CMK (cell line): ENCODE results near the gene PUM2.

Source experiments
- DNase-seq: peaks from one replicate; pipeline ENCODE4 v3.0.0-alpha.2; 2010; ENCODE audit warnings: low read depth

PUM2 gene

DNA sequence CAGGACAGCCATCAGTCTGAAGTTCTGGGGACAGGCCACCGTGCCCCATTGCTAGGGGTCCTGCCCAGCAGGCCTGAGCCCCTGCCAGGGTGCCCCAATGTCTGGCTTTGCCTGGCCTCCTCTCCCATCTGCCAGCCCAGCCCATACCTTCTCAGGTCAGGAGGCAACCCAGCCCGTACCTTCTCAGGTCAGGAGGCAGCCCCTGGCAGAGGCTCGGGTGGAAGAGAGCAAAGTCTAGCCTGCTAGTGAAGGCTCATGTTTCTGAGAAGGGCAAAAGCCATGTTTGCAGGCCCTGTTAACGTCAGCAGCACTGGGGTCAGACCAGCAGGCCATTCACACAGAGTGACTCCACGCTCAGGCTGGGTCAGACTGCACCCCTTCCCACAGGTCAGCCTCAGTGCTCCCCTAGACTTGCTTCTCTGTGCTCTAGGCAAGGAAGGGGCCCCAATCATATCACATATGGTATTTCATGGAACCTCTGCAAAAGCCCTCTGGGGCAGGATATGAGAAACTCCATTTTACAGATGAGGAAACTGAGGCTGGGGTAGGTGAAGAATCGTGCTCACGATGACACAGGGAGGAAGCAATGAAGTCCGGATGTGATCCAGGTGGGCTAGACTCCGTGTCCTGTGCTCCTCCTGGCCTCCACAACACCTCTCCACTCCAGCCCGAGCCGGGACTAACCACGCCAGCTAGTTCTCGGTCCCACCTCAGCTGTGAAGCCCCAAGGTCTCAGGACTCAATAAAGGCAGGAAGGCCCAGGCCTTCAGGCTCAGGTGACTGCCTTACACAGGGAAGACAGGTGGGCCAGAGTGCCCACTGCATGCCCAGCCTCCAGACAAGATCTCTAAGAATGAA, 135.2 kb downstream of the PUM2 start:
- DNase-seq, result no peak

DNA sequence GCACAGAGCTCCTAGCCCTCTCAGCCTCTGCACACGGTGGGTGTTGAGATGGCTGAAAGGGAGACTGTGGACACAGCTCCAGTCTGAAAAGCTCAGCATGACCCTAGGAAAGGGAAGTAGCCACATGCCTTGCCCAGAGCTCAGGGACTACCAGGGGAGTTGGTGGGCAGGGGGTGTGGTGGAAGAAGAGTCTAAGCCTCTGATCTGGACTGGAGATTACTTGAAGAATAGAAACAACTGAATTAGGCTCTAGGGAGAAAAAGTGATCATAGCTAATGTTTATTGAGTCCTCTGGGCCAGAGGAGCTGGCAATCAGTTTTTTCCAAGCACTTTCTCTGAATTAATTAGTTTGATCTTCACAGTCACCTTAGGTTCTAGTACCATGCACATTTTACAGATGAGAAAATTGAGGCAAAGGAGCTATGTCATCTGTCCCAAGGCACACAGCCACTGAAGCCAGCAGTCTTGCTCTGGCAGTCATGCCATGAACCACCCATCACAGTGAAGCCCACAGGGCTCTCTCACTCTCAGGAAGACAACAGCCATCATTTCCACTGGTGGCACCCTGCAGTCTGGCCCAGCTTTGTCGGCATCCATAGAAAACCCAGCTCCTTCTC, 136.0 kb downstream of the PUM2 start:
- no peak for DNase-seq

DNA sequence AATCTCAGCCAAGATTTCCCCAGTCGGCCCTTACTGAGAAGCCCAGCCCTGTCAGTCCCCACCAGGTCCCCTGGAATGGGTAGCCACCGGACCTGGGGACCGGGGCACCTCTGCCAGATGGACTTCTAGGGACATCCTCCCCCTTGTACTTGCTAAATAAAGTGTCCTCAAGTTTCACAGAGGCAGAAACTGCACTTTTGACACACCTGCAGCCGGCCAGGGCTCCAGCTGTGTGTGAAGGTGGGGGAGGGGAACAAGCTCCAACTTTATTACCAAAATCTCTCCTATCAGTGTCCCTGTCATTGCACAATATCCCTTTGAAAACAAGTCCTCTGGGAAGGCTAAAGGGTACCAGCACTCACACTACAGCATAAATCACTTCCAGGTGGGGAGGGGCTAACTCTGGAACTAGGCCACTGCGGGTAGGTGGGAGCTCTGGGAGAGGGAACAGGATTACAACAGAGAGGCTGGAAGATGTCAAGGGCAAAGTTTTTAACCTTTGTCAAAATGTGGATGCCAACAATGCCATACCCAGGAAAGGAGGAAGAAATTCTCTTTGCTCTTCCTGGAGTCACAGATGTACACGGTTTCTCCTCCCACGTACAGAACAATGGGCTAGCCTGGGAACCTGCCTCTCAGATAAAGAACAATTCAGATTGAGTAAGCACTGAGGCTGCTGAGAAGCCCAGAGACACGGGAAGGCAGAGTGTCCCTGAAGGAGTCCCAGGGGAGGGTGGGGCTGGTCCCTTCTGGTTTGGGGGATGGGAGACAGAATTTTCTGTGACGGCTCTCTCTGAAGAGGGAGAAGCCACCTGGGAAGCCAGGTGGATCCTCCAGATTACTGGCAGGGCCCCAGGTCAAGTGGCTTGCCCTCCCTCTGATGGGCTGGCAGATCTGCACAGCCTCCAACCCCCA, 136.7 kb downstream of the PUM2 start:
- no peak for DNase-seq

DNA sequence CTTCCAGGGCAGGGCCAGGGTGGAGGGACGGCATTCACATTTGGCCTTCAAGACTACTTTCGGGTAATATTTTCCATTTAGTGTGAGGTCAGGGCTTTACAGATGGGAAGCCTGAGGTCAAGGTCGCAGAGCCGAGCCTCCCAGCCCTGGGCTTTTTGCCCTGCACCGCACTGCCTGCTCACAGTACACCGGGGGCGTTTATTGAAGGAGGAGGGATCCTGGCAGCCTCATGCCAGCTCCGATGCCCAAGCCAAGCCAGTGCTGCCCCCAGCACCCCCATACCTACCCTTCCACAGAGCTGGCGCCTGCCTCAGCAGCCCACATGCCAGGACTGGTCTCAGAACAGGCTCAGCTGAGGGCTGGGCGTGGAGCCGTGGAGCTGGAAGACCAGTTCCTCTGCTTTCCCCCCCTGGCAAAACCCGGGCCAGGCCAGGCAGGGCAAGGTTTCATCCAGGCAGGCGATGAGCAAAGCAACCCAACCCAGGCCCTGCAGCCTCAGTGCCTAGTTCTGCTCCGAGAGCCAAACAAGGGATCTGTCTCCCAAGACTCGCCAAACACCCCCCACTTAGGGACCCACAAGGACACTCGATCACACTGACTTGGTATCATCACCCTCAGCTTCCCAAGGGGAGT, 137.7 kb downstream of the PUM2 start:
- DNase-seq, result no peak

DNA sequence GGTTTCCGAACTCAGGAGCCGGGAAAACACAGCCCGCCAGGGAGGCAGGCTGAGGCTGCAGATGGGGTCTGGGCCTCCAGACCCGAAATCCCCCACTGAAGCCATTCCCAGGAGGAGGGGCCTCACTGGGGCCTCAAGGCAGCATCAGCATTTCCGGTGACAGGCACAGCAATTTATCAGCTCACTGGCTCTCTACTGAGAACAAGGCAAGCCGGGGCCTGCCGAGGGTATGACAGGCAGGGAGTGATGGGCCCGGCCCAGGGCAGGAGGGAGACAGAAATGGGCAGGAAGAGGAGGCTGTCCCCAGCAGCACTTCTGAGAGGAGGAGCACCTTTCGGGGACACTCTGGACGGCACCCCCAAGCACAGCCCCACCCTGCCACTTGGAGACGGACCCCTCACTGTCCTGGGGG, 138.2 kb downstream of the PUM2 start:
- DNase-seq, result no peak

DNA sequence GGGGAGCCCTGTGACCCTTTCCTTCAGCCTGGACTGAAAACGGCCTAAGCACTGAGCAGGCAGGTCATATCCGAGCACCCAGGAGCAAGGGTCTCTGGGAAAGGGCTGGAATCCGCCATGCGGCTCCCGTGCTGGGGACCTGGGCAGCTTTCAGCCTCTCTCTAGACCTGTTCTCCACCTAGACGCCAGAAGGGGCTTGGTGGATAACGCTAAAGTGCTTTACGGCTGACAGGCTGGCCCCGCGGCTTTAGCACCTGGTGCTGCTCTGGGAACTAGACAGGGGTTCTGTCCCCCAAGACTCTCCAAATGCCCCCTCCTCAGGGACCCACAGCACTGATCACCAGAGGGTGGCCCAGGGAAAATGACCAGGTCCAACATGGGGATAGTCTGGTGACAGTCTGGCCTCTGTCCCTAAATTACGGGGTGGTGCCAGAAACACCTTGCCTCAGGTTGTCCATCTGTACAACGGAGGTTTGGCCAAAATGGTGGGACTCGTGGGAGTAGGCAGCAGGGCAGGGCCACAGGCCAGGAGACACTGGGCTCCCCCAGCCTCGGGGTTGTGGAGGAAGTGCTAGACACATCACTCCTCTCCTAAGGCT, 138.7 kb downstream of the PUM2 start:
- DNase-seq, result no peak

DNA sequence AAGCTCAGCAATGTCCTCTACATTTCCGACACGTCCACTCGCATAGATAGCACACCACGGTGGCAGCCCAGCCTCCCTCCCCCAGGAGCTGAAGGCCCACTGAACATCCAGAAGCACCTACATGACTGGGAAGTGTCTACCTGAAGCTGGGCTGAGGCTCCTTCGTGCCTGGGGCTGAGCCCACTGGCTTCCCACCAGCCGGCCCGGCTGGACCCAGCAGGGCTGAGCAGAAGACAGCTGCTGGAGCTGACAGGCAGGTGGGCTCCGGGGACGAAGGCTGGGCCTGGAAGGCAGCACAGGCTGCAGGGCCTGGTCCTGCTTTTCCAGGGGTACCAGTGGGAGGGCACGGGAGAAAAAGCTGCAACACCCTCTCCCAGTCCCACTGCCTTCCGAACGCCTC, 139.2 kb downstream of the PUM2 start:
- no peak for DNase-seq

DNA sequence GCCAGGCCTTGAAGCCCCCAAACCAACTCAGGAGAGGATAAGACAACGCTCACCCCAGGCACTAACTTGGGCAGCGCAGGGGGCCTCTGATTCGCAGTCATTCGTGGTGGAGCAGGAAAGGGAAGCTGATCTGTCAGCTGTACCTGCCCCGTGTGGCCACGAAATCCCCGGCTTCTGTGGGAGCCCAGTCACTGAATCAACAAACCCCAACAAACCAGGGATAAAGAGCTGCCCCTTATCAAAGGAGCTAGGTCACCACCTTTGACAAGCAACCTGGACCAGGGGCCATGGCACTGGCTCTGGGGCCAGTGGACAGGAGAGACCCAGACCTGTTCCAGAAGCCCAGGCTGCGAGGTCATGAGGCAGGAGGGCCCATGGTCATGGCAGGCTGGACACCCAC, 140.2 kb downstream of the PUM2 start:
- DNase-seq, result no peak

DNA sequence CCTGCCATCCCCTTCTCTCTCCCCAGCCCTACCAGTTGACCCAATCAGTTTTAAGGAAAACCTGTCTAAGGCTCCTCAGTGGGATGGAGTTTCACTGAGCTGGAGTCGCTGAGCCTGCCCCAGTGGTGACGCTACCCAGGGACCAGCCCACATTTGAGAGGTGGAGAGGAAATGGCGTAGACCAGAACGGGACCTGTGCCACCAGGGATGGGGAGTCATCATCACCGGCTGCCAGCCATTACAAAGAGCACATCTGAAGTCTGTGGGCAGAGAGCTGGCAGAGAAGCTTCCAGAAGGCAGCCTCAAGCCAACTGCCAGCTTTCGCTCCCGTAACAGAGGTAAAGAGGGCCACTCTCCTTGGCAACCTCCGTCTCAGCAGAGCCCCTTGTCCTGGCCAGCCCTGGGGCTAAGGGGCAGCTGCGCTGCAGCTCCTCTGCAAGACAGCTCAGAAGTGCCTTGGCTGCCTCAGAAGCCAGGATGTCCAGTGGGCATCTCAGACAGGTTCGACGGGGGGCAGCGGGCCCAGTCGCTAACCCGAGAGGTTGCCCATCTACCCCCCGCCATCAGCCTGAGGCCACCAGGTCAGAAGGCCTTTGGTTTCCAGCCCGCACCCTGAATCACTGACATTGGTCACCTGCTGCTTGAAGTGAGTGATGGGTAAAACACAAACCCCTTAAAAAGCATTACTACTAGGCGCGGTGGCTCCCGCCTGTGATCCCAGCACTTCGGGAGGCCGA, 141.1 kb downstream of the PUM2 start:
- DNase-seq, result no peak

DNA sequence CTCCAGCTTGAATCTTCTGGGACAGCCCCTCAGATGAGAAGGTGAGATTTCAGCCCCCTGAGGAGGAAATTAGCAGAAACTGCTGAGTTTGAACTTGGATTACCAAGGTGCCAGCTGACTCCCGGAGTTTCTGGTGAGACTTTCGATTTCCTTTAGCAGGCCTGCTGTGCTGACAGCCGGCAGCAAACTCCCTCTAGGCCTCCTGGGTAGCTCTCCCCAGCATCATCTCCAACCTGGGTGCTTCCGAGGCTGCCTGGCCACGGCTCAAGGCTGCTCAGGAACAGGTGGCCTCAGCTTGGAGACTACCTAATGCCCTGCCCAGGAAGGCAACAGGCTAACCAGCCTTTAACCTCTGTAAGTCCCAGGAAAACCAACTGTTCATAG, 142.2 kb downstream of the PUM2 start:
- no peak for DNase-seq

DNA sequence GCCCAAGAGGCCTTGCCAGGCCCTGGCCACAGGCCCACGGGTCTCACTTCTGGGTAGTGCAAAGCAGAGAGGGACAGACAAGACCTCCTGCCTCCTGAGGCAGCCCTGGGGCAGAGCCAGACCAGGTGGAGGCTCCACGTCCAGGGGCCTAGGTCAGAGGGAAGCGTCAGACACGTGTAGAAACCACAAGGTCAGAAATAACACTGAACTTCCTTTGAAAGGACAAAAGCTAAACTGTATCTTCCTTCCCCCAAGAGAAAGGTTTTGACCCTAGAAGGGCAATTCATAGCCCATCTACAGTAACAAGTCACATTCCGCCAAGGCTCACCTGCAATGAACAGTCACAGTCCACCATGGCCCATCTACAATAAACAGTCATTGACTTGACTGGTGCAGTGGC, 143.6 kb downstream of the PUM2 start:
- no peak for DNase-seq

DNA sequence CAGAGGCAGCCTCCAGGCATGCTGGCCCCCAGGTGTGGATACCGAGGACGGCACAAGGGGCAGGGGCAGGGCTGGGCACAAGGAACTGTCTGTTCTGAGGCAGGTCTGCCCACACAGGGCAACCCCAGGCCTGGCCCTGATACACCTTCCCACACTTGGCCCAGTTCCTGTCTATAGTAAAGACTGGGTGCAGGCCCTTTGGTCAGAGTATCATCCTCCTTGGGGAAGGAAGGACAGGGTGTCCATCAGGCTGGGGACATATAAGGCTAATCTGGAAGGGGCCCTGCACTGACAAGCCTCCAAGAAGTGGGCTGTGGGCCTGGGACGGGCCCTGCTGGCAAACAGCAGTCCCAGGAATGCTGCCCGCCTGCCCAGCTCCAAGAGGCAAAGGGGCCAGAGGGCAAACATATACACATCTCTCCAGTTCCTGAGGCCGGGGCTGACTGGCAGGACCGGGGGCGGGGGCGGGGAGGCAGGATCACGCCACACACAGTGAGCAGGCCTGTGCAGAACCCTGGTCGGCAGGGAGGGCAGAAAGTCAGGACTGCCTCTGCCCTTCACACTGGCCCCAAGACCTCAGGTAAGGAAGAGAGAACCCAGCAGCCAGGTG, 144.6 kb downstream of the PUM2 start:
- DNase-seq, result no peak

DNA sequence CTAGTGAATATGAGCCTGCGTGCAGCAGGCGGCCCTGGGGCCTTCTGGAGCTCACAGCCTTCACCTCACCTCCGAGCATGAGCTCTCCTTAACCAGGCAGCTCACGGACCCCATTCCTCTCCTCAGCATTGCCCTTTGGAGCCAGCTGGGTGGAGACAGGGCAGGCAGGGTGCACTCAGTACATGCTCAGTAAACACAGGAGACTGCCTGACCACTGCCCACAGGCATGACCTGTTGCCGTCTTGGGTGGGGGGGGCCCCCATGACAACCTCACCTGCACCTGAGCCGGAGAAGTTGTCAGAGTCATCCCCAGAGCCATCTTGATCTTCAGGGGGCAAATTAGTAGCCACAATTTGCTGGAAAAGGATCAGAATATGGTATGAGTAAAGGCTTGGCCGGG, 145.6 kb downstream of the PUM2 start:
- DNase-seq, result no peak

DNA sequence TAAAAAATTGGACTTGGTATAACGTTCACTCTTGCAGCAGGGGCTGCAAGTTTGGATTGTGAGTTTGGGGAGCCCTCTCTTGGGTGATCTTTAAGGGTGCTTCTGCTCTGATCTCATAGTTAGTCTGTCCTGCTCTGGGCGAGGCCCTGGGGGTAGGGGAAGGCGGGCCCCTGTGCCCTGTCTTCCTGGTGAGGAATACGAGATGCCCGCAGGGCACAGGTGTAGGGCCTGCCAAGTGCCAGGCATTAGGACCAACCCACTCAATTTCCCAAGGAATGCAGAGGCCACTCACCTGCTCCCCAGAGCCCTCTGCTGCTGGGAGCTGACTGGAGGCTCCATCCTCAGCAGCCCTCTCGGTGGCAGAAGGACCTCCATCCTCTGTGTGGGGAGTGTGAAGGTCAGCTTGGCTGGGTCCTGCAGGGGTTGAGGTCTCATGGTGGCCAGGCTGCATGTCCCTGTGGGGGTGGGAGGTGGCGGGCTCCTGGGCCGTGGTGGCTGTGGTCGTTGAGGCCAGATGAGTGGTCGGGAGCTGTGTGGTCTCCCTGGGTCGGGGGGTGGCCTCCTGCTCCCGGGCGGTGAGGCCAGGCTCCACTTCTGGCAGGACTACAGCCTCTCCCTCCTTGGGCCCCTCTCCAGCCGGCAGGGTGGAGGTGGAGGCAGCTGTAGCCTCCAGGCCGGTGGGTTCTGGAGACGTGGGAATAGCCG, 147.0 kb downstream of the PUM2 start:
- no peak for DNase-seq

DNA sequence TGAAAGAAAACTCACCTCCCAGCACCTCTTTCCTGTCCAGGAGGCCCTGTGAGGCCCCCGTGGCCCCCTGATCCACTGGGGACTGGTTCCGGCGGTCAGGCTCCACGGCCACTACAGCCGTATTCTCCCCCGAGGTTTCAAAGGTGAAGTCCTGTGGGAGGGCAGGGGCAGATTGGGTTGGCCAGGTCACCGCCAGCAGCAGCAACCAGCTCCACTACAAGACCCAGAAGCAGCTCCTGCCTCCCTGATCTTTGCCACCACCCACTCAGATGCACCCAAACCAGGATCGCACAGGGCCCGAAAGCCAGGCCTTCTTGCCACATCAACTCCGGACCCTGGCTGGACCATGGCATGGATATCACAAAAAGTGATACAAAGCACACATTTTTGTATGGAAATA, 147.6 kb downstream of the PUM2 start:
- no peak for DNase-seq

DNA sequence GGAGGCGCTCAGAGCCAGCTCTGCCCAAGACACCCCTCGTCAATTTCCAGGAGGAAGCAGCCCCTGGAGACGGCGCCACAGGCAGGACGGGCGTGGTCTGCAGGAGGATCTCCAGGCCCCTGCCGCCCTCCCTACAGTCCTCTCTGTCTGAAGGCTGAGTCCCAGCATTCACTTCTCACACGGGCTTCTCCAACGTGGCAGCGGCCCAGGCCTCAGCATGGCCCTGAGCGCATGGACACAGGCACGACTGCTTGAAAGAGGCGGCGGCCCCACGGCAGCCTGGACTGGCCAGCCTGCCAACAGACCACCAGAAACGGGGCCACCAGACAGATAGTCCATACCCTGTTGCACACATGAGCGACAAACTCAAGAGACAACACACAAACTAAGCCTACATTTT, 149.0 kb downstream of the PUM2 start:
- no peak for DNase-seq

DNA sequence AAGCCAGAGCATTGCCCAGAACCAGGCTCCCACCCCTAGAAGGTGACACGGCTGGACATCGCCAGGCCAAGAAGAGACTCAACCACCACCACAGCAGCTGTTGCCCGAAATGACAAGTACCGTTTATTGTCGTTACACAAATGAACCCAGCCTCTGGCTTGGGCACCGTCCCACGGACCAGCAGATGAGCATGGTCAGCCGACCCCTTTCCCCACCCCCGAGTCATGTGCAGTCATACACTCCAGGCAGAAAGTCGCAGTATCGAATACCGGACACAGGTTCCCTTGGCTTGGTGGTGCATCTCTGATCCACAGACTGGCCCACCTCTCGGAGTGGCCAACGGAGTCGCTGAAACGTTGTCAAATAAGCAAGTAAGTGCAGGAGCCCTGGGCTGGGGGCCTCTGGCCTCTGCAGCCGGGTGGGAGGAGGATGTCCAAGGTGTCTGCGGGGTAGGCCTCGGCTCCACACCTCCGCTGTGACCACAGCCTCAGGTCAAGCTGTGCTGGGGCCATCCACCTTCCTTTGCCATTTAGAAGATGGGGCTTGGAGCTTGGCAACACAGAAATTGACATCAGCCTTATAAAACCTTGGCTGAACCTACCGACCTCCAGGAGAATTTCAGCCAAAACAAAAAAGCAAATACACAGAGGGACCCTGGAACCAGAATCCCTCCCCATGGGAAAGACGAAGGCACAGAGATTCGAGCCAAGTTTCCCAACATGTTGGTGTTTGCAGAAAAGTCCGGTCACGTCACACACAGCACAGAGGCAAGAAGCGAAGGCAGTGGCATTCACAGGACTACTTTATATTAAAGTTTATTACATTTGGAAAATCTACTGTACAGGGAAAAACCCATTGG, 149.7 kb downstream of the PUM2 start:
- no peak for DNase-seq

DNA sequence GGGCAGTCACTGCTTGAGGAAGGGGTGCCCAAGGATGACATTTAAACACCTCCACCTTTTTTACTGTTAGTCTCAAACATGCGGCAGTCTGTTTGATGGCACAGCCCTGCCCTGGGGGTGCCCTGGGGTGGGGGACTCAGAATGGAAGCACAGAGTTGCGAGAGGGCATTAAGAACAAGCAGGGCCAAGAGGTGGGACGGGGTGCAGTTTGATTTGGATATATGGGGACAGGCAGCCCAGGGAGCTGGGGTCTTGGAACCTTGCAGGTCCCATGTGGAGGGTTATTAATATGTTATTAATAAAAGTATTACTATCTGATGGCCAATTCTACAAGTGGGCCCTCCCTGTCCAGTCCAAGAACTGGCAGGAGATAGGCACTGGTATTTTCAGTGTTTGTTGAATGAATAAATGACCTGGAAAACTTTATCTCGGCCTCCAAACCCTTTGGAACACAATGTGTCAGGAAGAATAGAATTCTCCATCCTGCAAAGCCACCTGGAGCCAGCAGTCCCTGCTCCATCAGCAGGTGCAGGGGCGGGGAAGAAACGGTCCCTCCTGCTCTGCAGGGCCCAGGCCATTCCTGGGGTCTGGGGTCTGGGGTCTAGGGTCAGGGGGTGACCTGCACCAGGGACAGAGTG, 150.9 kb downstream of the PUM2 start:
- no peak for DNase-seq
